ENCODE data around the gene CHD3.

DNA sequence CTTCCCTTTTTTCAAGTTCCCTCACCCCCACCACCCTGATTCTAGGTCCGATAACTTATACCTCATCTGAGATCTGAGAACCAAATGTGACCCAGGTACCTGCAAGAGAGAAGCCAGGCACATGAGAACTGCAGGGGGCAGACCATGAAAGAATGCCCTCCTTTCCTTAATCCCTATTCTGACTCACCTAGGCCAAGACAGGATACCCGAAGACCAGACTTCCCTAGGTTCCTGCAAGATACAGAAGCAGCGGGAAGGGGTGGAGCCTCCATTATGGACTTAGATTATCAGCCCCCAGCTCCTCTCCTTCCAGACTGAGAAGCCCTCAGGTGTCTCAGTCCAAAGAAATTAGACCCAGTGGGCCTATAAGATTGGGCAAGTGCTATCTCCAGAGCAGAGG is 39.0 kb downstream of the CHD3 start:
- TF ChIP-seq, protein P1, sequence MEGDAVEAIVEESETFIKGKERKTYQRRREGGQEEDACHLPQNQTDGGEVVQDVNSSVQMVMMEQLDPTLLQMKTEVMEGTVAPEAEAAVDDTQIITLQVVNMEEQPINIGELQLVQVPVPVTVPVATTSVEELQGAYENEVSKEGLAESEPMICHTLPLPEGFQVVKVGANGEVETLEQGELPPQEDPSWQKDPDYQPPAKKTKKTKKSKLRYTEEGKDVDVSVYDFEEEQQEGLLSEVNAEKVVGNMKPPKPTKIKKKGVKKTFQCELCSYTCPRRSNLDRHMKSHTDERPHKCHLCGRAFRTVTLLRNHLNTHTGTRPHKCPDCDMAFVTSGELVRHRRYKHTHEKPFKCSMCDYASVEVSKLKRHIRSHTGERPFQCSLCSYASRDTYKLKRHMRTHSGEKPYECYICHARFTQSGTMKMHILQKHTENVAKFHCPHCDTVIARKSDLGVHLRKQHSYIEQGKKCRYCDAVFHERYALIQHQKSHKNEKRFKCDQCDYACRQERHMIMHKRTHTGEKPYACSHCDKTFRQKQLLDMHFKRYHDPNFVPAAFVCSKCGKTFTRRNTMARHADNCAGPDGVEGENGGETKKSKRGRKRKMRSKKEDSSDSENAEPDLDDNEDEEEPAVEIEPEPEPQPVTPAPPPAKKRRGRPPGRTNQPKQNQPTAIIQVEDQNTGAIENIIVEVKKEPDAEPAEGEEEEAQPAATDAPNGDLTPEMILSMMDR (conservative IDR thresholded peaks at IDR 0.05 in 1 of 2, IDR thresholded peaks at IDR 0.05 in 1 of 2; ENCODE audit: extremely low read depth in 1 of 2, insufficient read depth in 1 of 2, low read depth in 1 of 2, low read length in 2 of 2), result no peak
- TF ChIP-seq EZH2 (IDR thresholded peaks at IDR 0.05; ENCODE audit: borderline replicate concordance, low read length), result no peak
